ENCODE data around the gene AHNAK. TPM values are rescaled to one million over a fixed set of nuclear protein-coding genes. Genes with fewer than 3 reads are reported as not detected.

Gene AHNAK
- total and polyA plus RNA-seq, 2 of the 8 experiments (the other 6 are each of a cell fraction or from before 2014, with no cell fraction given), result 2.0 to 5.8 TPM

GRCh38 chr11:62552485-62553079 is 6.0 kb upstream of the AHNAK start:
- peaks cover 0 to 7% (median 4%) of the 10 kb centered on the region in 4 experiments; a peak in 5 of 8 replicates for H3K36me3 ChIP-seq (ENCODE audit: control insufficient read depth in 2 of 4, insufficient read depth in 4 of 4, low read length in 3 of 4)
- peak overlapping the region; percentile 17 for H2BK120ac ChIP-seq (replicated peaks; ENCODE audit: low read depth, low read length)
- peaks cover 3 to 19% (median 17%) of the 10 kb centered on the region in 4 experiments for H3K27me3 ChIP-seq (replicated peaks in 1 of 4; ENCODE audit: control insufficient read depth in 3 of 4, extremely low read depth in 1 of 4, insufficient read depth in 3 of 4, low read length in 3 of 4)
- no peak overlapping the region for H2AFZ ChIP-seq (ENCODE audit: low read length)
- no peak overlapping the region for H2BK15ac ChIP-seq (ENCODE audit: low read length)
- H3K23me2 ChIP-seq (ENCODE audit: low read depth, low read length), result peaks cover 2% of the 10 kb centered on the region; the same call in 1 of the 2 replicates
- peak overlapping the region; percentile 77; the same call in 1 of the 2 replicates for H2BK5ac ChIP-seq (ENCODE audit: low read depth, low read length)
- H2BK20ac ChIP-seq (ENCODE audit: low read length), result peak overlapping the region; percentile 87; the same call in 1 of the 2 replicates
- no peak overlapping the region for H4K8ac ChIP-seq (ENCODE audit: extremely low read depth, insufficient read depth, low read length)
- ChIA-PET POLR2A (ENCODE audit: partially characterized antibody) (interaction anchor here (0.6 to 20.3 kb wide), 23 partner anchors 10 to 289 kb away, joined by 3 to 336 read pairs (median 4); partner anchors contain the start of genes B3GAT3, C11orf98, CSKMT and EEF1G), CTCF (ENCODE audit: partially characterized antibody) (interaction anchor here (0.6 to 10.9 kb wide), 16 partner anchors 8 to 470 kb away, joined by 3 to 161 read pairs (median 4); no protein-coding TSS in a partner anchor)
- no peak overlapping the region for H4K91ac ChIP-seq (replicated peaks; ENCODE audit: insufficient read length, low read length)
- peak overlapping the region; percentile 65 to 96 for H3K4me2 ChIP-seq (ENCODE audit: insufficient read depth in 1 of 2, low read depth in 2 of 2, low read length in 2 of 2)
- DNase-seq (ENCODE audit: low read depth in 1 of 2, low spot score in 2 of 2) (no peak), FAIRE-seq (no peak)
- H4K5ac ChIP-seq (ENCODE audit: insufficient read length, low read depth, low read length), result peak overlapping the region; percentile 8
- peaks cover 25 to 51% (median 34%) of the 10 kb centered on the region in 4 experiments for H3K4me1 ChIP-seq (replicated peaks in 1 of 4; ENCODE audit: control insufficient read depth in 3 of 4, insufficient read depth in 4 of 4, low read length in 3 of 4)
- peak overlapping the region; percentile 94 for H2AK5ac ChIP-seq (ENCODE audit: low read depth, low read length)
- H3K23ac ChIP-seq (ENCODE audit: insufficient read length), result no peak overlapping the region
- H3K4me3 ChIP-seq (ENCODE audit: extremely low read depth in 1 of 4, insufficient read depth in 2 of 4, low read depth in 3 of 4, low read length in 4 of 4), result peak overlapping the region; percentile 4 to 36 (median 26); a peak in 4 of 8 replicates
- no peak overlapping the region for H3K56ac ChIP-seq (replicated peaks; ENCODE audit: insufficient read length, low read depth, low read length)
- WGBS, 2 experiments (ENCODE audit: extremely low coverage in 1 of 2, insufficient coverage in 1 of 2, insufficient read length in 1 of 2, insufficient replicate concordance in 2 of 2, low coverage in 1 of 2, low lambda C conversion rate in 2 of 2, missing lambda C conversion rate in 1 of 2), result 47% methylated on average over 4 of the region's 4 CpGs; no CpG with 5 or more reads in 1 of the 2 experiments
- peak overlapping the region; percentile 91 for H3K27ac ChIP-seq (ENCODE audit: low read depth, low read length)
- H4K20me1 ChIP-seq (replicated peaks in 1 of 2; ENCODE audit: control insufficient read depth in 1 of 2, insufficient read depth in 2 of 2, low read length in 2 of 2), result peaks cover 5 to 16% of the 10 kb centered on the region in 2 experiments
- H3K79me1 ChIP-seq (ENCODE audit: low read depth, low read length), result 0 out of 2 replicates have a peak, but pooled peaks cover 3% of the 10 kb centered on the region
- H3K14ac ChIP-seq (ENCODE audit: insufficient read length), result no peak overlapping the region
- H3K18ac ChIP-seq (ENCODE audit: extremely low read depth, low read length), result peak overlapping the region; percentile 84
- H3K4ac ChIP-seq (replicated peaks; ENCODE audit: insufficient read length, low read depth, low read length), result peak overlapping the region; percentile 82
- H3K79me2 ChIP-seq (ENCODE audit: control insufficient read depth in 1 of 2, insufficient read depth in 2 of 2, low read length in 2 of 2), result no peaks in the 10 kb centered on the region
- no peaks in the 10 kb centered on the region for H3K9me3 ChIP-seq (ENCODE audit: insufficient read depth in 2 of 2, low read depth in 1 of 2, low read length in 1 of 2)
- peak overlapping the region in 3 of 4 experiments; percentile 26 to 72 (median 70); a peak in 4 of 7 replicates for H3K9ac ChIP-seq (replicated peaks in 1 of 4; ENCODE audit: extremely low read depth in 1 of 4, low read depth in 3 of 4, low read length in 3 of 4)
- peak overlapping the region; percentile 93; the same call in 1 of the 2 replicates for H2BK12ac ChIP-seq (ENCODE audit: low read depth, low read length)
- TF ChIP-seq RAD21 (IDR thresholded peaks at IDR 0.05 in 1 of 2, conservative IDR thresholded peaks at IDR 0.05 in 1 of 2; ENCODE audit: low read depth in 2 of 2, low read length in 2 of 2) (no peak), HDAC2 (IDR thresholded peaks at IDR 0.05; ENCODE audit: borderline replicate concordance in 1 of 2, low read depth in 2 of 2, low read length in 2 of 2) (no peak), FOSL1 (IDR thresholded peaks at IDR 0.05; ENCODE audit: insufficient read depth, low read depth, low read length) (no peak), TBP (IDR thresholded peaks at IDR 0.05; ENCODE audit: low read depth, low read length) (no peak), SP1 (IDR thresholded peaks at IDR 0.05; ENCODE audit: low read depth, low read length) (peak; percentile 75), CREB1 (IDR thresholded peaks at IDR 0.05) (0 out of 2 replicates have a peak, but pooled peaks have one; percentile 17), ASH2L (IDR thresholded peaks at IDR 0.05; ENCODE audit: low read length) (no peak), SIX5 (IDR thresholded peaks at IDR 0.05; ENCODE audit: low read depth, low read length) (no peak), BRCA1 (IDR thresholded peaks at IDR 0.05; ENCODE audit: low read depth, low read length) (no peak)
